ENCODE data around the gene COLGALT1.

GRCh38 chr19:17577457-17578097 lies 22.1 kb downstream of the COLGALT1 start:
- TF ChIP-seq, protein P1, sequence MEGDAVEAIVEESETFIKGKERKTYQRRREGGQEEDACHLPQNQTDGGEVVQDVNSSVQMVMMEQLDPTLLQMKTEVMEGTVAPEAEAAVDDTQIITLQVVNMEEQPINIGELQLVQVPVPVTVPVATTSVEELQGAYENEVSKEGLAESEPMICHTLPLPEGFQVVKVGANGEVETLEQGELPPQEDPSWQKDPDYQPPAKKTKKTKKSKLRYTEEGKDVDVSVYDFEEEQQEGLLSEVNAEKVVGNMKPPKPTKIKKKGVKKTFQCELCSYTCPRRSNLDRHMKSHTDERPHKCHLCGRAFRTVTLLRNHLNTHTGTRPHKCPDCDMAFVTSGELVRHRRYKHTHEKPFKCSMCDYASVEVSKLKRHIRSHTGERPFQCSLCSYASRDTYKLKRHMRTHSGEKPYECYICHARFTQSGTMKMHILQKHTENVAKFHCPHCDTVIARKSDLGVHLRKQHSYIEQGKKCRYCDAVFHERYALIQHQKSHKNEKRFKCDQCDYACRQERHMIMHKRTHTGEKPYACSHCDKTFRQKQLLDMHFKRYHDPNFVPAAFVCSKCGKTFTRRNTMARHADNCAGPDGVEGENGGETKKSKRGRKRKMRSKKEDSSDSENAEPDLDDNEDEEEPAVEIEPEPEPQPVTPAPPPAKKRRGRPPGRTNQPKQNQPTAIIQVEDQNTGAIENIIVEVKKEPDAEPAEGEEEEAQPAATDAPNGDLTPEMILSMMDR (IDR thresholded peaks at IDR 0.05; ENCODE audit: insufficient read depth, low read length): no peak
- TF ChIP-seq POLR2AphosphoS5 (IDR thresholded peaks at IDR 0.05; ENCODE audit: low read depth) (no peak), SPI1 (IDR thresholded peaks at IDR 0.05; ENCODE audit: borderline replicate concordance, low read depth) (no peak)

Measured in HL-60 (cell line).